Stimulated activated naive B cell treated with anti-CD40 and anti-IgM and Interleukin-4, amounts not matched to agents 10 μg/mL and 1 μg/mL and 100 μg/mL, for 72 hours (primary cell): ENCODE data around the gene ARHGEF5.
"Not testable (repeated sequence)": the region's sequence is repeated elsewhere in the genome, so short reads cannot be mapped to it uniquely, and the experiment has no call there.

Experiments
- ATAC-seq, 2 donors: fragments of 150-1000 bp; cut with Tn5 transposase; replicated peaks; 2 replicates each; pipeline ENCODE4 v1.10.0; 2021; ENCODE audit warnings: moderate library complexity in 1 of 2
- DNase-seq: peaks from one replicate; pipeline ENCODE4 v3.0.0; 2021
- H3K27ac Mint-ChIP-seq: one replicate; pipeline ENCODE4 v1.8.0; 2022; ENCODE audit warnings: mild to moderate bottlenecking, mixed read lengths
- H3K27me3 Mint-ChIP-seq, 2 donors: one replicate each; pipeline ENCODE4 v1.8.0; 2022; ENCODE audit warnings: mixed read lengths in 2 of 2
- H3K36me3 Mint-ChIP-seq, 2 donors: one replicate each; pipeline ENCODE4 v1.8.0; 2022; ENCODE audit warnings: mixed read lengths in 2 of 2, mild to moderate bottlenecking in 1 of 2
- H3K4me1 Mint-ChIP-seq, 2 donors: one replicate each; pipeline ENCODE4 v1.8.0; 2022; ENCODE audit warnings: mixed read lengths in 2 of 2, mild to moderate bottlenecking in 1 of 2
- H3K4me3 Mint-ChIP-seq, 2 donors: one replicate each; pipeline ENCODE4 v1.8.0; 2022; ENCODE audit warnings: mild to moderate bottlenecking in 2 of 2, mixed read lengths in 2 of 2, moderate library complexity in 1 of 2
- H3K9me3 Mint-ChIP-seq, 2 donors: one replicate each; pipeline ENCODE4 v1.8.0; 2022; ENCODE audit warnings: mixed read lengths in 2 of 2, mild to moderate bottlenecking in 1 of 2

The ARHGEF5 gene

GRCh38 chr7:144355176-144355822 is at the start of gene ARHGEF5:
TSS of gene ARHGEF5 (plus strand) at chr7:144355402. CDS start at chr7:144362670, 7,268 bp downstream.
- peak; percentile 84 for ATAC-seq
- H3K27ac Mint-ChIP-seq: peak within 1 kb of the TSS; percentile 88
- peak within 1 kb of the TSS; percentile 88 for H3K4me3 Mint-ChIP-seq
- not testable (repeated sequence) for H3K9me3 Mint-ChIP-seq, H3K36me3 Mint-ChIP-seq, H3K27me3 Mint-ChIP-seq, DNase-seq
- H3K4me1 Mint-ChIP-seq: peaks cover 11 to 12% of the 10 kb centered on the region in 2 donors

DNA sequence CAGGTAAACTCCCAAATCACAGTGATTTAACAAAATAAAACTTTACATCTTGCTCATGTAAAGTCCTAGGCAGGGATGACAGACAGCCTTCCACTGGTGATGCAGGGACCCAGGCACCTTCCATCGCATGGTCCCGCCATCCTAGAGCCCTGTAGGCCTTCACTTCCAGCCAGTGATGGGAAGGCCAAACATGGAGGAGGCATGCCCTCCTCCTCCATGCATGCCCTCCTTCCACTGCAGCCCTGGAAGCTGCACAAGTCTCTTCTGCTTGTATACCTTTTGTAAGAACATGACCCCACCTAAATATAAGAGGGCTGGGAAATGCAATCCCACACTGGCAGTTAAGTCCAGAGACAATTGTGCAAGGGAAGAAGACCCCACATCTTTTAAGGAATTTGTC is 45.5 kb upstream of the ARHGEF5 start:
- not testable (repeated sequence) for H3K36me3 Mint-ChIP-seq

DNA sequence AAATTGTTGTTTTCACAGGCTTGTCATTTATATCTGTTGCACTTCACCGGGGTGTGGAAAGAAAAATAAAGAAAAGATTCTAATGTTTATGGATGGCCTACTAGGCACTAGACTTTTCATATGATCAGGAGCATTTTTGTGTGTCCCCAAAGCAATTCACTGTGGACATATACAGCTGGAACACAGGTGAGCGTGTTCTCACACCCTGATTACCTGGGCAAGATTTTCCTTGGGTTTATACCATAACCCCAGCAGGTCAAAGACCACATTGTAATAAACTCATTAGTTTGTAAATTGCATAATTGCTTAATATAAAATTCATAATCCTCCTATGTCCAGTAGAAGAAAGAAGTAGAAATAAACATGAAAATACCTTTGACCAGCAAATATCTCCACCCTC is 44.0 kb upstream of the ARHGEF5 start:
- H3K9me3 Mint-ChIP-seq, H3K4me1 Mint-ChIP-seq, DNase-seq, H3K27ac Mint-ChIP-seq, H3K27me3 Mint-ChIP-seq, H3K36me3 Mint-ChIP-seq, H3K4me3 Mint-ChIP-seq, ATAC-seq: not testable (repeated sequence)

More for the DNA sequence above, 45.5 kb upstream of the ARHGEF5 start:
- DNase-seq, H3K27ac Mint-ChIP-seq, ATAC-seq, H3K4me1 Mint-ChIP-seq, H3K4me3 Mint-ChIP-seq, H3K9me3 Mint-ChIP-seq, H3K27me3 Mint-ChIP-seq: not testable (repeated sequence)

GRCh38 chr7:144311872-144312469 is 43.2 kb upstream of the ARHGEF5 start, which contains the start of gene OR2A1:
TSS of gene OR2A1 (plus strand) at chr7:144312419. CDS start at chr7:144318125, 5,706 bp downstream.
- H3K4me3 Mint-ChIP-seq, H3K9me3 Mint-ChIP-seq, H3K27me3 Mint-ChIP-seq, H3K4me1 Mint-ChIP-seq, H3K36me3 Mint-ChIP-seq, ATAC-seq, H3K27ac Mint-ChIP-seq, DNase-seq: not testable (repeated sequence)

- not testable (repeated sequence) for H3K4me1 Mint-ChIP-seq, H3K9me3 Mint-ChIP-seq, H3K27ac Mint-ChIP-seq, DNase-seq, H3K27me3 Mint-ChIP-seq, H3K36me3 Mint-ChIP-seq, ATAC-seq, H3K4me3 Mint-ChIP-seq
These were observed 37.7 kb upstream of the ARHGEF5 start for GRCh38 chr7:144317537-144317936.

DNA sequence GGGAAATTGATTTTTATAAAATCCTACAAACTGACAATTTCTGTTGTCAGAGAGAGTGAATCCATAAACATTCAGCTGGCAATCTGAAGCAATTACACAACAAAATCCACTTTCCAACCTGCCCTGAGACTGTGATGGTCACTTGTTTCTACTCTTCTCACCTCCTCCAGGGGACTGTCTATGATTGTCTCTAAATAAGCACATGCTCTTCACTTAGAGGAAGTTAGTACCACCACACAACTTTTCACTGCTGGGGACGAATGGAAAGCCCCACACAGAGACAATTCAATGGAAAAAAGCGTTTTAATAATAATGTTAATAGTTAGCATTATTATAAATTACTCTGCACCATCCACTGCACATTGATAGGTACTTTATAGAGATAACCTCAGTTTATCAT is 35.7 kb upstream of the ARHGEF5 start:
- H3K9me3 Mint-ChIP-seq, H3K4me1 Mint-ChIP-seq, H3K4me3 Mint-ChIP-seq, H3K27me3 Mint-ChIP-seq, DNase-seq, H3K27ac Mint-ChIP-seq, H3K36me3 Mint-ChIP-seq: not testable (repeated sequence)
- peak; percentile 56 to 60 for ATAC-seq

DNA sequence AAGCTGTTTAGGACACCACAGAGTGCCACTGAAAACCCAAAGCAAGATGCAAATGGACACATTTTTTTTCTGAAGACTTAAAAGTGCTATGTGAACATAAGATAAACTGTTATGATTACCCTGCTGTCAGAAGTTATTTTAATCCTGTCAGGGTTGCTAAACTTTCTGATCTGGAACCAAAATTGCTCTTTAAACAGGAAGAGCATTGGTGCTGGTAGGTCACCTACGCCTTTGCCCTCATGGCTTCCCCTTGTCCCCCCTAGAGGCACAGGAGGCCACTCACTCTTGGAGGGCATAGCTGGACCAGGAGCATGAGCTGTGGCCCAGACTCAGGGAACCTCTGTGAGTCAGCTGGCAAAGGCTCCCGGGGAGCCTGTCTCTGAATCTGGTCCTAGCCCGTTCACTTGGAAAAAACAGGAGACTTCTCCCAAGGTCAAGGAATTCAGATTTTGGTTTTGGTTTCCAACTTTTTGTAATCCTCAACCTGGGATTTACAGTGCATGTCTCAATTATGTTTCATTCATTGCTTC is 33.5 kb upstream of the ARHGEF5 start:
- not testable (repeated sequence) for H3K4me1 Mint-ChIP-seq

GRCh38 chr7:144323359-144323758 is 31.8 kb upstream of the ARHGEF5 start:
- not testable (repeated sequence) for H3K36me3 Mint-ChIP-seq, H3K4me3 Mint-ChIP-seq, DNase-seq, H3K9me3 Mint-ChIP-seq, ATAC-seq, H3K27me3 Mint-ChIP-seq, H3K27ac Mint-ChIP-seq, H3K4me1 Mint-ChIP-seq

More for the DNA sequence above, 33.5 kb upstream of the ARHGEF5 start:
- H3K27me3 Mint-ChIP-seq, H3K36me3 Mint-ChIP-seq, H3K27ac Mint-ChIP-seq, DNase-seq, H3K4me3 Mint-ChIP-seq, H3K9me3 Mint-ChIP-seq: not testable (repeated sequence)
- ATAC-seq: peak; percentile 39 to 51

GRCh38 chr7:144325868-144326267 is 29.3 kb upstream of the ARHGEF5 start:
- H3K27me3 Mint-ChIP-seq, H3K4me1 Mint-ChIP-seq, DNase-seq, H3K4me3 Mint-ChIP-seq, ATAC-seq, H3K9me3 Mint-ChIP-seq, H3K27ac Mint-ChIP-seq, H3K36me3 Mint-ChIP-seq: not testable (repeated sequence)

GRCh38 chr7:144330044-144330443 is 25.2 kb upstream of the ARHGEF5 start:
- not testable (repeated sequence) for DNase-seq, ATAC-seq, H3K9me3 Mint-ChIP-seq, H3K27me3 Mint-ChIP-seq, H3K36me3 Mint-ChIP-seq, H3K4me3 Mint-ChIP-seq, H3K4me1 Mint-ChIP-seq, H3K27ac Mint-ChIP-seq

GRCh38 chr7:144331221-144331995 is 23.8 kb upstream of the ARHGEF5 start:
- not testable (repeated sequence) for H3K9me3 Mint-ChIP-seq, DNase-seq, H3K36me3 Mint-ChIP-seq, H3K27me3 Mint-ChIP-seq, H3K27ac Mint-ChIP-seq, H3K4me3 Mint-ChIP-seq, H3K4me1 Mint-ChIP-seq
- peak; percentile 72 to 85 for ATAC-seq

GRCh38 chr7:144331996-144332288 is 23.3 kb upstream of the ARHGEF5 start:
- H3K9me3 Mint-ChIP-seq, H3K4me3 Mint-ChIP-seq, H3K27me3 Mint-ChIP-seq, H3K4me1 Mint-ChIP-seq, H3K27ac Mint-ChIP-seq, DNase-seq, H3K36me3 Mint-ChIP-seq: not testable (repeated sequence)
- ATAC-seq: peak in 1 of 2 donors; percentile 21

DNA sequence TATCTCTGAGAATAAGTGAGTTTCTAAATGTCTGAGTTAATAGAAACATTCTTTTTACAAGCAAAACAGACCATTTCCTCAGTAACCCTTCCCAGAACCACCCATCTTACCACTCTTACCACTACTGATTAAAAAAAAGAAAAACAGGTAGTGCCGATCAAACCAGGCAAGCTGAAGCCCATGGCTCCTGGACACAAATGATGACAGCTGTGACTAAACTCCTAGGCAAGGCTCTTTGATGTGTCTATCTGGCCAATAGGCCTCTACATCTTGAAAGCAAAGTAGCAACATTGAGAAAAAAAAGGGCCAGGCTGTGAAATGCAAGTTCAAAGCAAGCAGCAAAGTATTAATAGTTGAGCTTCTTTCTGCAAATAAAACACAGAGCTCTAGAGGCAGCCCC is 6.6 kb upstream of the ARHGEF5 start:
- H3K27me3 Mint-ChIP-seq, H3K27ac Mint-ChIP-seq, H3K4me3 Mint-ChIP-seq, DNase-seq, H3K9me3 Mint-ChIP-seq, H3K4me1 Mint-ChIP-seq, H3K36me3 Mint-ChIP-seq: not testable (repeated sequence)
- ATAC-seq: peak; percentile 41 to 51

DNA sequence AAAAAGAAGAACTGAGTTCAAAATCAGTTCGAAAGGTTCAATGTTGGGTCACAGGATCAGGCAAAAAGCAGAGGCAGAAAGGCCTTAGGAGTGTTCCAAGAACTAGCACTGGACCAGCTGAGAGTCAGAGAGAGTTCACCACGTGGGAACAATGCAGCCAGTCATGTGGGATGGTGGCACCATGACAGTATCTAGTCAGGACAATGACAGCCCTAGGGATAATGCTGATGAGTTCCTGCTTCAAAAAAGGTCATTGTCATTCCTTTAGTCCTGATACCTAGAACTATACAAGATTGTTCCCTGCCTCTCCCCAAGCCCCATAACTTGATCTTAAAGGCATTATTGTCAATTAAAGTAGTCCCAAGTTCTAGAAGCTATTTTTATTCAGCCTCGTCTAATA is 3.5 kb upstream of the ARHGEF5 start:
- not testable (repeated sequence) for H3K27ac Mint-ChIP-seq, H3K27me3 Mint-ChIP-seq, H3K36me3 Mint-ChIP-seq, H3K9me3 Mint-ChIP-seq, DNase-seq, H3K4me3 Mint-ChIP-seq, ATAC-seq
- H3K4me1 Mint-ChIP-seq: peaks cover 9 to 12% of the 10 kb centered on the region in 2 donors

GRCh38 chr7:144356185-144356584 is 983 bp downstream of the ARHGEF5 start:
- H3K4me3 Mint-ChIP-seq, ATAC-seq, H3K27ac Mint-ChIP-seq, H3K27me3 Mint-ChIP-seq, H3K9me3 Mint-ChIP-seq, DNase-seq, H3K36me3 Mint-ChIP-seq: not testable (repeated sequence)
- peaks cover 9 to 12% of the 10 kb centered on the region in 2 donors for H3K4me1 Mint-ChIP-seq
